ENCODE data around the gene FLVCR2.

Gene FLVCR2

DNA sequence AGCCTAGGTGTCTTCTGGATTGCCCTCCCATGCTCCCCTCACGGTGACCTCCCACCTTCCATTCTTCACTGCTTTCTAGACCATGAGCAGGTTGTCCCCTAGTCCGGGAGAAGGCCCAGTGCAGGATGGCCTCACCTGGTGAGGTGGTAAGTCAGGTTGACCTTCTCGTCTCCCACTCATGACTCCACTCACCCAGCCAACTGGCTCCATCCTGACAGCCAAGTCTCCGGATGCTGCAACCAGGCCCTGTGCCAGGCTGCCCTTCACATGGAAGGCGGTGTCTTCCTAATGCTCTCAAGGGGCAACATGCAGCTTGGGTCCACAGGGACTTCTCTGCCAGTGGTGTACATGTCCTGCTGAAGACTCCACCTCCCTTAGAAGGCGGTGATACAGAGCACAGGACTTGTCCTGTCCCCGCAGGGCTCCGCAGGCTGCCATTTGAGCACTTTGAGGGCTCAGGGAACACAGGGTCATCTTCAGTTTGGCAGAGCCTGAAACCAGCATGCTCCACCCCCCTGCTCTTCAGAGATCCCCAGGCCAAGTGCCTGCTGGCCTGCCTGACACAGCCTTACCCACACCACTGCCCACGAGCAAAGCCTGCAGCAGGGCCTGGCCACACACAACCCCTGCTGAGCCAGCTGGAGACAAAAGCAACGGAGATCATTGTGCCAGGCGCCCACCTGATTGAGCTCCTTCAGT is 30.7 kb upstream of the FLVCR2 start:
- Mint-ChIP-seq H3K4me1 (peaks cover 25% of the 10 kb centered on the region), H3K27me3 (no peaks in the 10 kb centered on the region), H3K9me3 (no peaks in the 10 kb centered on the region), H3K36me3 (peaks cover 14% of the 10 kb centered on the region), H3K27ac (peak overlapping the region; percentile 54), H3K4me3 (no peak overlapping the region)
- ATAC-seq (ENCODE audit: low read depth) (no peak), DNase-seq (ENCODE audit: low spot score in 2 of 2) (no peak)

GRCh38 chr14:75548544-75548943 is 29.9 kb upstream of the FLVCR2 start:
- ATAC-seq (ENCODE audit: low read depth) (no peak), DNase-seq (ENCODE audit: low spot score in 2 of 2) (no peak)
- no peaks in the 10 kb centered on the region for H3K27me3 Mint-ChIP-seq
- H3K36me3 Mint-ChIP-seq, result peaks cover 14% of the 10 kb centered on the region
- H3K4me3 Mint-ChIP-seq, result peak overlapping the region; percentile 3
- peak overlapping the region; percentile 54 for H3K27ac Mint-ChIP-seq
- H3K4me1 Mint-ChIP-seq, result peaks cover 19% of the 10 kb centered on the region
- H3K9me3 Mint-ChIP-seq, result no peaks in the 10 kb centered on the region

GRCh38 chr14:75549169-75549568 is 29.3 kb upstream of the FLVCR2 start:
- Mint-ChIP-seq H3K27ac (peak overlapping the region; percentile 81), H3K4me3 (peak overlapping the region; percentile 35), H3K4me1 (peaks cover 19% of the 10 kb centered on the region), H3K9me3 (no peaks in the 10 kb centered on the region), H3K36me3 (peaks cover 14% of the 10 kb centered on the region), H3K27me3 (no peaks in the 10 kb centered on the region)
- ATAC-seq (ENCODE audit: low read depth) (peak; percentile 92), DNase-seq (ENCODE audit: low spot score in 2 of 2) (peak in 1 of 2 donors; percentile 25)

DNA sequence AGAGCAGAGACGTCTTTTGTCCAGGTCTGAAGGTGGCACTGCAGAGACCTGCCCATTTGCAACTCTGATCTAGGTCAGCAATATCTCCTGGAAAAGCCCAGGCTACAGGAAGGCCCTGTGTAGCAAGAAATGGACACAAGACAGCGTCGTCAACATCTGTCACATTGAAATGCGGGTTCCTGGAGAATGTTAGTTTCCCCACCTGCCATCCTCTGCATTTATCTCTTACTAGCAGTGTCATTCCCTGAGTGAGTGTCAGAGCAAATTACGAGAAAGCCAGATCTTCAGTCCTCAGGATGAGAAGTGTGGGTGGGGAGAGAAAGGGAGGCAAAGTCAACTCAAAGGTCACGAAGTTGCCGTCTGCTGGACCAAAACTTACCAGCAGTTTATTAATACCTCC is 27.4 kb upstream of the FLVCR2 start:
- Mint-ChIP-seq H3K4me1 (peaks cover 19% of the 10 kb centered on the region), H3K9me3 (no peaks in the 10 kb centered on the region), H3K36me3 (peaks cover 15% of the 10 kb centered on the region), H3K4me3 (no peak overlapping the region), H3K27ac (peak overlapping the region; percentile 43), H3K27me3 (no peaks in the 10 kb centered on the region)
- ATAC-seq (ENCODE audit: low read depth), result no peak
- DNase-seq (ENCODE audit: low spot score in 2 of 2), result no peak

DNA sequence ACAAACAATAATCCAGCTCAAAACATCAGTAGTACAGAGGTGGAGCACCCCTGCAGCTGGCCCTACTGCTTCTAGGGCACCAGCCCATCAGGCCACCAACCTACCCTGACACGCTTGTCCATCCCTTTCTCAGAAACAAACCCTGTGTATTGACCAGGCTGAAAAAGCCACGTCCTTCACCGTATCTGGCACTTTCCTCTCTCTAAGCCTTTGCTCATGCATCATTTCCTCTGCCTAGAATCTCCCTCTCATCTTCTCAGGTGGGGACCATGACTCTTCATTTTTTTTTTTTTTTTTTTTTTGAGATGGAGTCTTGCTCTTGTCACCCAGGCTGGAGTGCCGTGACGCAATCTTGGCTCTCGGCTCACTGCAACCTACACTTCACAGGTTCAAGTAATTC is 25.3 kb upstream of the FLVCR2 start:
- Mint-ChIP-seq H3K27ac (no peak overlapping the region), H3K36me3 (peaks cover 7% of the 10 kb centered on the region), H3K4me1 (peaks cover 19% of the 10 kb centered on the region), H3K9me3 (no peaks in the 10 kb centered on the region), H3K4me3 (no peak overlapping the region), H3K27me3 (no peaks in the 10 kb centered on the region)
- no peak for ATAC-seq (ENCODE audit: low read depth)
- DNase-seq (ENCODE audit: low spot score in 2 of 2), result no peak

DNA sequence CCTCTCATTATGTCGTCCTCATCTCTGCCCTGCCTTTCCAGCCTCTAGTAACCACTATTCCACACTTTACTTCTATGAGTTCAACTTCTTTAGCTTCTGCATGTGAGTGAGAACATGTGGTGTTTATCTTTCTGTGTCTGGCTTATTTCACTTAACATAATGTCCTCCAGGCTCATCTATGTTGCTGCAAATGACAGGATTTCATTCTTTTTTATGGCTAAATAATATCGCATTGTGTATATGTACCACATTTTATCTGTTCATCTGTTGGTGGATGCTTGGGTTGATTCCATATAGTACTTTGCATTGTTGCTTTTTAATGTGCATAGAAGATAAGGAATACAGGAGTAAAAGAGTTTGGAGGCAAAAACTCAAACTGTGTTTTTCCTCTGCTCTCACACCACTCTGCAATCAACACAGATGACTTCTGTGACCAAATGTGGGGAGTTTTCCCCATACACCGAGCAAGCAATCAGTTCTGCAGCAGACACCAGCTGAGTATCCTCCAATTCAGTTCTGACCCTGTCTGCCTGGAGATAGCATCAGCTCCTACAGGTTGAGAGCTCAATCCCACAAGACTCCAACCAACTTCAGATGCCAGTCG is 24.6 kb upstream of the FLVCR2 start:
- H3K9me3 Mint-ChIP-seq, result no peaks in the 10 kb centered on the region
- H3K4me3 Mint-ChIP-seq, result no peak overlapping the region
- H3K36me3 Mint-ChIP-seq, result peaks cover 6% of the 10 kb centered on the region
- no peak overlapping the region for H3K27ac Mint-ChIP-seq
- H3K27me3 Mint-ChIP-seq, result no peaks in the 10 kb centered on the region
- peaks cover 15% of the 10 kb centered on the region for H3K4me1 Mint-ChIP-seq
- no peak for ATAC-seq (ENCODE audit: low read depth)
- DNase-seq (ENCODE audit: low spot score in 2 of 2), result no peak

DNA sequence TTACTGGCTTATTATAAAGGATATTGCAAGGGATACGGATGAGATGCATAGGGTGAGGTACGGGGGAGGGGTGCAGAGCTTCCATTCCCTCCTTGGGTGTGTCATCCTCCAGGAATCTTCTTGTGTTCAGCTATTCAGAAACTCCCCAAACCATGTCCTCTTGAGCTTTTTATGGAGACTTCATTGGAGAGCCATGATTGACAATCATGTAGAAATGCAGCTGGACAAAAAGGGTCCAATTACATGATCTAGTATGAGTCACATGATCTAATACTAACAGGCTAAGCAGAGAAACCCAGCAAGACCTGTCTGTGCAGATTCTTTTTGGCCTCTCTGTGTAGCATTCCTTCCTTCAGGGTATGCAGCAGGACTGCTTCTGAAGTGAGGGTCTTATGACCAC is 23.9 kb upstream of the FLVCR2 start:
- Mint-ChIP-seq H3K27me3 (no peaks in the 10 kb centered on the region), H3K36me3 (peaks cover 3% of the 10 kb centered on the region), H3K4me3 (no peak overlapping the region), H3K9me3 (no peaks in the 10 kb centered on the region), H3K4me1 (peaks cover 10% of the 10 kb centered on the region), H3K27ac (no peak overlapping the region)
- DNase-seq (ENCODE audit: low spot score in 2 of 2) (no peak), ATAC-seq (ENCODE audit: low read depth) (no peak)

DNA sequence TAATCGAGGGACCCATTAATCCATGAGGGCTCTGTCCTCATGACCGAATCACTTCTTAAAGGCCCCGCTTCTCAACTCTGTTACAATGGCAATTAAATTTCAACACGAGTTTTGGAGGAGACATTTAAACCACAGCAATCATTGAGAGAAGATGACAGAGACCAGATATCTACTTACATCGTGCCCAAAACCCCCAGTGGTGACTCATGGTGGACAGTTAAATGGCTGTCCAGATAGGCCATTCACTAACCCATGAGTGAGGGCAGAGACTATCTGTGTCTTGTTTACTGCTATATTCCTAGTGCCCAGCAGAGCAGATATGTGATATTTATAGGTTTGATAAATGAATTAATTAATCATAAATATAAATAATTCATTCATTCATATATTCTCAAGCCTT is 20.0 kb upstream of the FLVCR2 start:
- peaks cover 1% of the 10 kb centered on the region for H3K36me3 Mint-ChIP-seq
- peaks cover 3% of the 10 kb centered on the region for H3K4me1 Mint-ChIP-seq
- no peaks in the 10 kb centered on the region for H3K9me3 Mint-ChIP-seq
- DNase-seq (ENCODE audit: low spot score in 2 of 2) (no peak), ATAC-seq (ENCODE audit: low read depth) (no peak)
- H3K27me3 Mint-ChIP-seq, result peaks cover 3% of the 10 kb centered on the region
- no peak overlapping the region for H3K4me3 Mint-ChIP-seq
- no peak overlapping the region for H3K27ac Mint-ChIP-seq

- ATAC-seq (ENCODE audit: low read depth) (no peak), DNase-seq (ENCODE audit: low spot score in 2 of 2) (no peak)
- H3K4me1 Mint-ChIP-seq, result peaks cover 3% of the 10 kb centered on the region
- H3K4me3 Mint-ChIP-seq, result no peak overlapping the region
- peaks cover 3% of the 10 kb centered on the region for H3K27me3 Mint-ChIP-seq
- H3K9me3 Mint-ChIP-seq, result no peaks in the 10 kb centered on the region
- H3K27ac Mint-ChIP-seq, result no peak overlapping the region
- peaks cover 1% of the 10 kb centered on the region for H3K36me3 Mint-ChIP-seq
Observed at GRCh38 chr14:75559045-75559444, 19.4 kb upstream of the FLVCR2 start.

- no peak overlapping the region for H3K4me3 Mint-ChIP-seq
- DNase-seq (ENCODE audit: low spot score in 2 of 2), result no peak
- no peaks in the 10 kb centered on the region for H3K9me3 Mint-ChIP-seq
- H3K4me1 Mint-ChIP-seq, result peaks cover 3% of the 10 kb centered on the region
- peaks cover 3% of the 10 kb centered on the region for H3K27me3 Mint-ChIP-seq
- peaks cover under 1% of the 10 kb centered on the region for H3K36me3 Mint-ChIP-seq
- no peak for ATAC-seq (ENCODE audit: low read depth)
- H3K27ac Mint-ChIP-seq, result no peak overlapping the region
Observed at GRCh38 chr14:75559451-75560222, 18.8 kb upstream of the FLVCR2 start.

GRCh38 chr14:75561013-75561432 is 17.4 kb upstream of the FLVCR2 start:
- no peaks in the 10 kb centered on the region for H3K36me3 Mint-ChIP-seq
- no peak overlapping the region for H3K27ac Mint-ChIP-seq
- H3K4me3 Mint-ChIP-seq, result no peak overlapping the region
- H3K9me3 Mint-ChIP-seq, result no peaks in the 10 kb centered on the region
- peaks cover 5% of the 10 kb centered on the region for H3K27me3 Mint-ChIP-seq
- peaks cover 5% of the 10 kb centered on the region for H3K4me1 Mint-ChIP-seq
- ATAC-seq (ENCODE audit: low read depth) (peak; percentile 68), DNase-seq (ENCODE audit: low spot score in 2 of 2) (peak; percentile 45 to 54)

GRCh38 chr14:75562089-75562488 is 16.3 kb upstream of the FLVCR2 start:
- Mint-ChIP-seq H3K27me3 (peaks cover 5% of the 10 kb centered on the region), H3K4me3 (no peak overlapping the region), H3K27ac (no peak overlapping the region), H3K4me1 (peaks cover 5% of the 10 kb centered on the region), H3K9me3 (no peaks in the 10 kb centered on the region), H3K36me3 (no peaks in the 10 kb centered on the region)
- ATAC-seq (ENCODE audit: low read depth) (no peak), DNase-seq (ENCODE audit: low spot score in 2 of 2) (no peak)

DNA sequence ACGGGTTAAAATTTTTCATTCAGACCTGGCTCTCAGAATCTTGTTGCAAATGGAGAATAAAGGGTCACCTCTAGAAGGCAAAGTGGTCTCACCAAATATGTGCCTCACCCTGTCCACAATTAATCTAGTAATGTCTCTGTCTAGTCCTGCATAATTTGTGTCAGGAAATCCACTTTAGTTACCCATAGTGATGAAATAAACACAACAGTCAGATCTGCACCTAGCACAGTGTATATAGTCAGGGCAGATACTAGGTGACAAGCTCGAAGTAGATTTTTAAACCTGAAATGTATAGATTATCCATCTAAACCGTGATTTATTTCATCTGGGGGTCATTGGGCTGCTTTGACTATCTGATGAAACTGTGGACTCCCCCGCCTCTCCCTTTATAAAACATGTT is 15.9 kb upstream of the FLVCR2 start:
- no peak for ATAC-seq (ENCODE audit: low read depth)
- Mint-ChIP-seq H3K27me3 (peaks cover 5% of the 10 kb centered on the region), H3K27ac (no peak overlapping the region), H3K4me1 (peaks cover 5% of the 10 kb centered on the region), H3K4me3 (no peak overlapping the region), H3K9me3 (no peaks in the 10 kb centered on the region), H3K36me3 (no peaks in the 10 kb centered on the region)
- no peak for DNase-seq (ENCODE audit: low spot score in 2 of 2)

DNA sequence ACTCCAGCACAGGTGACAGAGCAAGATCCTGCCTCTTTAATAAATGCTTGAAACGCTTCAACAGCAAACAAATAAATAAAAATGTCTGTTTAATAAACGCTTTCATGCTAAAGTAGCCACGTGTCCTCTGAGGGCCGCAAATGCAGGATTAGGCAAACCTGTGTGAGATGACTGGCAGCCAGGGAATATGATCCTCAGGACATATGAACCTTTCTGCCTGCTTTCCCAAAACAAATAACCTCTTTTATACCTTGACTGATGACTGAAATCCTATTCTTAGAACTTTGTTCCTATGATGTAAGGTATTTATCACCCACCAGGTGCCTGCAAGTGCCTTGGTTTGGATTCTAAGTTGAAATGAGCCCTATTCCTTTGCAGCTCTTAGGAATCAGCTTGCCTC is 14.5 kb upstream of the FLVCR2 start:
- Mint-ChIP-seq H3K4me1 (peaks cover 5% of the 10 kb centered on the region), H3K9me3 (no peaks in the 10 kb centered on the region), H3K4me3 (no peak overlapping the region), H3K27me3 (peaks cover 5% of the 10 kb centered on the region), H3K36me3 (no peaks in the 10 kb centered on the region), H3K27ac (no peak overlapping the region)
- ATAC-seq (ENCODE audit: low read depth) (no peak), DNase-seq (ENCODE audit: low spot score in 2 of 2) (no peak)

All from memory B cell (primary cell).